Body of pancreas (tissue), 4 donors: ENCODE data around the gene OLFML1.

Source experiments
- CTCF ChIP-seq, 7 experiments: fragments of 450-650 bp in 4 of 7; fragments of 200-600 bp in 3 of 7; sonication (generic) in 3 of 7; IDR thresholded peaks; one replicate each; pipeline ENCODE4 v1.5.1; 2016 to 2019; ENCODE audit warnings: antibody characterized with exemption in 7 of 7
- POLR2A ChIP-seq, 3 donors: fragments of 450-650 bp; IDR thresholded peaks; one replicate each; pipeline ENCODE4 v1.6.1; 2016; ENCODE audit warnings: antibody characterized with exemption in 3 of 3, mild to moderate bottlenecking in 2 of 3

GRCh38 chr11:7523416-7524210 lies 38.3 kb downstream of the OLFML1 start:
- TF ChIP-seq CTCF (IDR thresholded peaks at IDR 0.05) (no peak), POLR2A (IDR thresholded peaks at IDR 0.05) (no peak)
